Immature natural killer cell (primary cell): Measurements from ENCODE around the gene EIF4B. TPM values are rescaled to one million over a fixed set of nuclear protein-coding genes. Genes with fewer than 3 reads are reported as not detected.
A peak's percentile ranks its signal among the peaks of the same experiment; 100 is the strongest.

Source experiments
- DNase-seq, 3 donors: peaks; one replicate each; pipeline ENCODE4 v3.0.0; 2022; ENCODE audit warnings: mixed read lengths in 1 of 3
- H3K27ac Mint-ChIP-seq, 6 donors: one replicate each; pipeline ENCODE4 v1.8.0; 2020; ENCODE audit warnings: mixed read lengths in 6 of 6, mild to moderate bottlenecking in 5 of 6, inconsistent platforms in 4 of 6, moderate library complexity in 3 of 6
- H3K27me3 Mint-ChIP-seq, 3 donors: one replicate each; pipeline ENCODE4 v1.8.0; 2020 to 2021; ENCODE audit warnings: low read depth in 3 of 3, mild to moderate bottlenecking in 3 of 3, mixed read lengths in 3 of 3, moderate library complexity in 3 of 3, inconsistent platforms in 1 of 3
- H3K36me3 Mint-ChIP-seq, 3 donors: one replicate each; pipeline ENCODE4 v1.8.0; 2020; ENCODE audit warnings: mixed read lengths in 3 of 3, inconsistent platforms in 2 of 3, mild to moderate bottlenecking in 2 of 3
- H3K4me1 Mint-ChIP-seq, 2 donors: one replicate each; pipeline ENCODE4 v1.8.0; 2020; ENCODE audit warnings: inconsistent platforms in 2 of 2, mild to moderate bottlenecking in 2 of 2, mixed read lengths in 2 of 2, moderate library complexity in 1 of 2
- H3K4me3 Mint-ChIP-seq, 5 donors: one replicate each; pipeline ENCODE4 v1.8.0; 2020; ENCODE audit warnings: mild to moderate bottlenecking in 5 of 5, mixed read lengths in 5 of 5, inconsistent platforms in 3 of 5, moderate library complexity in 3 of 5
- H3K9me3 Mint-ChIP-seq, 6 donors: one replicate each; pipeline ENCODE4 v1.8.0; 2020; ENCODE audit warnings: mild to moderate bottlenecking in 6 of 6, mixed read lengths in 6 of 6, inconsistent platforms in 4 of 6, moderate library complexity in 3 of 6
- polyA plus RNA-seq, 3 donors: library from polyadenylated mRNA; unstranded; fragments of 300-500 nt; fragmentation: Illumina TruSeq; gene quantifications; one replicate each; pipeline ENCODE4 v1.2.3, GENCODE V29; 2021

EIF4B gene, protein sequence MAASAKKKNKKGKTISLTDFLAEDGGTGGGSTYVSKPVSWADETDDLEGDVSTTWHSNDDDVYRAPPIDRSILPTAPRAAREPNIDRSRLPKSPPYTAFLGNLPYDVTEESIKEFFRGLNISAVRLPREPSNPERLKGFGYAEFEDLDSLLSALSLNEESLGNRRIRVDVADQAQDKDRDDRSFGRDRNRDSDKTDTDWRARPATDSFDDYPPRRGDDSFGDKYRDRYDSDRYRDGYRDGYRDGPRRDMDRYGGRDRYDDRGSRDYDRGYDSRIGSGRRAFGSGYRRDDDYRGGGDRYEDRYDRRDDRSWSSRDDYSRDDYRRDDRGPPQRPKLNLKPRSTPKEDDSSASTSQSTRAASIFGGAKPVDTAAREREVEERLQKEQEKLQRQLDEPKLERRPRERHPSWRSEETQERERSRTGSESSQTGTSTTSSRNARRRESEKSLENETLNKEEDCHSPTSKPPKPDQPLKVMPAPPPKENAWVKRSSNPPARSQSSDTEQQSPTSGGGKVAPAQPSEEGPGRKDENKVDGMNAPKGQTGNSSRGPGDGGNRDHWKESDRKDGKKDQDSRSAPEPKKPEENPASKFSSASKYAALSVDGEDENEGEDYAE
- 10 to 100 TPM; 57.2 to 83.4 (median 69.2) TPM for polyA plus RNA-seq

DNA sequence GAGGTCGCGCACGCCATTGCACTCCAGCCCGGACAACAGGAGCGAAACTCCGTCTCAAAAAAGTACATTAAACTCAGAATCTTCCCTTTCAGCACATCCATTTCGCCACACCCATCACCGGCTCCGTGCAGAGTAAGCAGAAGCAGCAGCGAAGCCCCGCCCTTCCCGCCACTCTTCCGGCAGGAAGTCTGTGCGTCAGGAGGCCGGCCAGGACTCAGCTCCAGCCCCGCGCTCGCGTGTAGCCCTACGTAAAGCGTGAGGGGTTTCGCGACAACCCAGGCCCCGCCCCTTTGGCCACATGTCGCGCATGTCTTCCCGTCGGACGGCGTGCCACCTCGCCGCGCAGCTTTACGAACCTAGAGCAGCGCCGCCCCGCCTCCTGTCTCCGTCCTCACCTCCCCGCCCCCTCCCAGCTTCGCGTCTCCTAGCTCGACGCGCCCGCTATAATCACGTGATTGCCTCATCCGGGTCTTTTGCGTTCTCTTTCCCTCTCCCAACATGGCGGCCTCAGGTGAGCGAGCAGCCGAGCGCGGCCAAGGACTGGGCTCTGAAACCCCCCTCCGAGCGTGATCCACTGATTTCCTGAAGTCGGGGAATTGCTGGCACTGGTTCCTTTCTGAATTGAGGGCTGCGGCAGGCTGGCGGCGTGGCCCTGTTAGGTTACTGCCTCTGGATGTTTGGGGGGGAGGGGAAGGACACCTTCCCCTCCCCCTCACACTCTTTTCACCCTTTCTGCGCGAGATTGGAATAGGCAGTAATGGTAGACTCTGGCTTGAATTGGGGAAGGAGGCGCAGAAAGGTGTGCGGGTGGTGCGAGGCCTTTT lies at the start of gene EIF4B:
Gene EIF4B (plus strand): TSS at position 471 of the 824 bp plus-strand sequence. CDS start 28 bp downstream, at position 499.
- peak within 1 kb of the TSS; percentile 97 to 100 (median 98) for H3K4me3 Mint-ChIP-seq
- peaks cover 51 to 52% of the 10 kb centered on the region in 2 donors for H3K4me1 Mint-ChIP-seq
- peak within 1 kb of the TSS; percentile 97 to 99 (median 98) for H3K27ac Mint-ChIP-seq
- H3K9me3 Mint-ChIP-seq, result no peaks in the 10 kb centered on the region
- H3K27me3 Mint-ChIP-seq, result peaks cover 11 to 17% (median 16%) of the 10 kb centered on the region in 3 donors
- H3K36me3 Mint-ChIP-seq, result no peaks in the 10 kb centered on the region
- DNase-seq, result peak; percentile 99

DNA sequence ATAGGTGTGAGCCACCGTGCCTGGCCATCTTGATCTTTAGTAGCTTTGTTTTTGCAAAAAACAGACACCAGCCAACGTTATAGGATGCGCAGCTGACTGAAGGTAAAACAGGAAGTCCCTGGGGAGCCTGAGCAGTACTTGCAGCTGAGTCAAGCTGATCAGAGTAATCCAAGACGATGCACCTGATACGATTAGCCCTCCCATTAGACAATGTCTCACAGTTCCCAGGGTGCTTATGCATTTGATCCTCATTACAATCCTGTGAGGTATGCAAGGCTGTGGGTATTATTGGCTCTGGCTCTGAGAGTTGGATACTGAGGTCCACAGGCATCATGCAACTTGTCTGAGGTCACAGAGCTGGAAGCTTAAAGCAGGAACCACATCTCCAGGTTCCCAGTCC lies 49.3 kb upstream of the EIF4B start:
- no peak for DNase-seq
- Mint-ChIP-seq H3K4me1 (no peaks in the 10 kb centered on the region), H3K27ac (no peak overlapping the region), H3K9me3 (no peaks in the 10 kb centered on the region), H3K4me3 (no peak overlapping the region), H3K27me3 (peaks cover 0 to 7% (median 4%) of the 10 kb centered on the region in 3 donors), H3K36me3 (no peaks in the 10 kb centered on the region)

DNA sequence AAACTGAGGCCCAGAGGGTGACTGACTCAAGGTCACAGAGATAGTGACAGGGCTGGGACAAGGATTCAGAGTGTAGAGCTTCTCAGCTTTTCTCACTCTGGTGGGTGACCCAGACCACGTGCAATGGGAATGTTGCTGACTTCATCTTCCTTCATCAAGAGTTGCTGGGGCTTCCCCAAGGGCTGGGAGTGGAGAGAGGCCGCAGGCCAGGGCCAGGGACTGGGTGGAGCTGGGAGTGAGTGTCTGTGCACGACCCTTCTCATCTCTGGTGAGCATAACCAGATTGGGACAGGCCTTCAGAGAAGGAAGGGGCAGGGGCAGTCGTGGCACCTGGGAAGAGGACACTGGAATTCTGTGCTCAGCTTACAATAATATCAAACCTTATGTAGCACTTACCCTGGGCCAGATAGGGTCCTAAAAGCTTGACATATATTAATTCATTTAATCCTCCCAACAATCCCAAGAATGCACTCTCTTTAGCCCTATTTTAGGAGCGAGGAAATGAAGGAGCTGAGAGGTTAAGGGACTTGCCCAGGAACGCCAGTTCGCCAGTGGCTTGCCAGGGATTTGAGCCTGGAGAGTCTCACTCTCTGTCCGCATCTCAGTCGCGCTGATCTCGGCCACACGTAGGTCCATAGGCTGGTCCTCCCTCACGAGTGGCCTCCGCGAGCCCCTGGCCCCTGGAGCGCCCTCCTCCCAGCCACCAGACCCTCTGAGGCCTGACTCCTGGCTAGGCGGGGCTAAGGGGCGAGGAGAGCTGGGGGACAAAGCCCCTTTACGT lies 41.5 kb upstream of the EIF4B start:
- no peak overlapping the region for H3K27ac Mint-ChIP-seq
- DNase-seq, result no peak
- no peak overlapping the region for H3K4me3 Mint-ChIP-seq
- no peaks in the 10 kb centered on the region for H3K36me3 Mint-ChIP-seq
- H3K9me3 Mint-ChIP-seq, result no peaks in the 10 kb centered on the region
- H3K4me1 Mint-ChIP-seq, result no peaks in the 10 kb centered on the region
- H3K27me3 Mint-ChIP-seq, result peaks cover 3 to 11% (median 4%) of the 10 kb centered on the region in 3 donors

DNA sequence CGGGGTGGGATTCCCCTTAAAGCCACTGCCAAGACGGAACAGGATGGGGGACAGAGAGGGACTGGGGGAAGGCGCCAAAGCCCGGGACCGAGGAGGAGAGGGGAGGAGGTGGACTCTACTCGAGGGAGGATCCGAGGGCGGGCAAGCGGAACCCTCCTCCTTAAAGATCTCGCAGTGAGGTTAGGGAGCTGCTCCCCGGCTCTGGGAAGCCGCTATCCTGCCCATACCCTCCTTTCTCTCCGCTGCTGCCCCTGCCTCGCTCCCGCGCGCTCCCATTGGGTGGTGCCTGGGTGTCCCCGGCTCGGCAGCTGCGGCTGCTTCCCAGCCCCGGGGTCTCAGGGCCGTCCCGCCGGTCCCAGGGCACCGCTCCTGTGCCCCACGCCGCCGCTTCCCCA lies 40.9 kb upstream of the EIF4B start:
- no peaks in the 10 kb centered on the region for H3K4me1 Mint-ChIP-seq
- no peak overlapping the region for H3K27ac Mint-ChIP-seq
- no peak overlapping the region for H3K4me3 Mint-ChIP-seq
- peaks cover 3 to 10% (median 4%) of the 10 kb centered on the region in 3 donors for H3K27me3 Mint-ChIP-seq
- no peaks in the 10 kb centered on the region for H3K9me3 Mint-ChIP-seq
- H3K36me3 Mint-ChIP-seq, result no peaks in the 10 kb centered on the region
- DNase-seq, result no peak

DNA sequence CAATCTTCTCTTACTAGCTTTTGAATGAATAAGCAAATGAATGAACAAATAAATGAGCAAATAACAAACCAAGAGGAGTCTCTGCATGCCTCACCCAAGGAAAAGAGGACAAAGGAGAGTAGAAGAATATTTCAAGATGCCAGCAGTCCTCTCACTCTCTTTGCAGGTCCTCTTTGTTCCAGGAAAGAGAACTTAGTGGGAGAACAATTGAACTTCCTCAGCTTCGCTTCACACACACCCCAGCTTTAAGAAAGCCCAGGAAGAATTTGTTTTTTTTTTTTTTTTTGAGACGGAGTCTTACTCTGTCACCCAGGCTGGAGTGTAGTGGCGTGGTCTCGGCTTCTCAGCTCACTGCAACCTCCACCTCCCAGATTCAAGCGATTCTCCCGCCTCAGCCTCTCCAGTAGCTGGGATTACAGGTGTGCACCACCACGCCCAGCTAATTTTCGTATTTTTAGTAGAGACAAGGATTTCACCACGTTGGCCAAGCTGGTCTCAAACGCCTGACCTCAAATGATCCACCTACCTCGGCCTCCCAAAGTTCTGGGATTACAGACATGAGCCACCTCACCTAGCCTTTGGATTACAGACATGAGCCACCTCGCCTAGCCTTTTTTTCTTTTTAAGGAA lies 37.0 kb upstream of the EIF4B start:
- Mint-ChIP-seq H3K4me1 (no peaks in the 10 kb centered on the region), H3K4me3 (no peak overlapping the region), H3K9me3 (no peaks in the 10 kb centered on the region), H3K27me3 (peaks cover 2 to 6% (median 4%) of the 10 kb centered on the region in 3 donors), H3K36me3 (no peaks in the 10 kb centered on the region), H3K27ac (no peak overlapping the region)
- DNase-seq, result no peak

DNA sequence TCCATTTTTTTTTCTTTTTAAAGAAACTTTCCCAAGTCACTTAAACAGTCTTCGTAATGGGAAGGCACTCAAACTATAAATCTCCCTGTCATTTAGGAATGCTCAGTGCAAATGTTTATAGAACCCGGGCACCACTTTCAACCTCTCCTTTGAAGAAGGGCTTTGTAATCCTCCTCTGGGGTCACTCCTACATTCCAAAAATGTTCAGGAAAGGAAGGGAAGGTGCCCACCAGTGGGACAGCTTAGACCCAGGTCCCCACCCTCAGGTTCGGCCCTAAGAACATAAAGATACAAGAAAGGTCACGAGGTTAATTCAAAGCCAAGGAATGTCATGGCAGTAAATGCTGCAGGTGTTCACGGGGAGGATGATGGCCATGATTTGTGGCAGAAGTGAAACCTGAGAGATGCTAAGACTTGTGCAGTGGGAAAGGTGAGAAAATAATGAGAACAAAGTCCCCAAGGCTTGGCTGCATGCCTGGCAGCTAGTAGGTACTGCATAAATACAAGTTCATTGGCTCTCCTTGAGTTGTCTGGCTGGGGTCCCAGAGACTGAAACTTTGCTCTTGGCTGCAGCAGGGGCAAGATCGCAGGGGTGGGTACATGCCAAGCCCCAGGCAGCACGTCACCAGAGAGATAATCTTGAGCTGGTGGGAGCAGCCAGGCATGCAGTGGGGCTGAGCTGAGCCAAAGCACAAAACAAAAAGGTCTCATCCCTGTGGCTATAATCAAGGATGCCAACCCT lies 36.3 kb upstream of the EIF4B start:
- H3K36me3 Mint-ChIP-seq, result no peaks in the 10 kb centered on the region
- no peaks in the 10 kb centered on the region for H3K9me3 Mint-ChIP-seq
- no peak for DNase-seq
- H3K4me1 Mint-ChIP-seq, result no peaks in the 10 kb centered on the region
- no peak overlapping the region for H3K27ac Mint-ChIP-seq
- H3K4me3 Mint-ChIP-seq, result no peak overlapping the region
- peaks cover 2 to 6% (median 4%) of the 10 kb centered on the region in 3 donors for H3K27me3 Mint-ChIP-seq

DNA sequence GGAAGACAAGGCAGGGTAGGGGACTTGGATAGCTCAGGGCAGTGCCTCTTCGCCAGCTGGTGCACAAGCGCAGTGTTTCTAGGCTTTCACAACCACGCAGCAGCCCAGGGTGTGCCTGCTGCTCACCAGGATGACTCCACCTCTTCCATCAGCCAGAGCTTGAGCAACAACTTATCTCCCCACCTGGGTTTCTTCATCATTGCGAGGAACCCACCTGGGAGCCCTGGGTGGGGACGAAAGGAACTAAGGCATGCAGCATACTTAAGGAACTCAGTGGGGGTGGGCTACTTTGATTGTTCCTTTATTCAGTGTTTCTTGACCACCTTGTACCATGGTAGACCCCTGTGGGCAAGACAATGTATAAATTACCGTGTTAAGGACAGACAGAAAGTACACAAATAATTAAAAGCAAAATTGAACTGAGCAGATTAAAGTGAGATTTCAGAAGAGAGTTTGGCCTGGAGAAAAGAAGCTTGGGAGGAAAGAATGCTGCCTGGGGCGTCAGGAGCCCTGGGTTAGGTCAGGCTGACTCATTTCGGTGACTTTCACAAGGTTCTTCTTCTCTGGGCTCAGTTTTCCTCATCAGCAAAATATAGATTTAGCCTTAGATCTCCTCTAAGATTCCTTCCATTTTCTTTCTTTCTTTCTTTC lies 34.5 kb upstream of the EIF4B start:
- no peak for DNase-seq
- no peaks in the 10 kb centered on the region for H3K4me1 Mint-ChIP-seq
- peaks cover 2 to 11% (median 3%) of the 10 kb centered on the region in 3 donors for H3K27me3 Mint-ChIP-seq
- no peaks in the 10 kb centered on the region for H3K36me3 Mint-ChIP-seq
- no peak overlapping the region for H3K27ac Mint-ChIP-seq
- H3K9me3 Mint-ChIP-seq, result peaks cover 0 to 1% (median 0%) of the 10 kb centered on the region in 6 donors
- H3K4me3 Mint-ChIP-seq, result no peak overlapping the region

DNA sequence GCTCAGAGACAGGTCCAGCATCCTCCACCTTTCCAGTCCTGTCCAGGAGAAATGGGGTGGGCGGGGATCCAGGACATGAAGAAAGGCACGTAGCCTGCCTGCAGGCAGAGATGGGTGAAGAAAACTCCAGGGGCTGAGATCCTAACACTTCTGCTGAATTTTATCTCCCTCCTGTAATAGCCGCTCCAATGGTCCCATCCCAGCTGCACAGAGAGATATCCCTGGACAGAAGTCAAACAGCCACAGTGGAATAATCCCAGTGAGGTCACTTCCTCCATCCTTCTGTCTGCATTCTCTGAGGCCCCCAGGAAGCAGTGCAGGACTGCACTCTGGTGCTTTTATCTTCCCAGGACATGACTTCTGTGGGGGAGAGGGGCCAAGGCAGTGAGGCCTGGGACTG lies 31.1 kb upstream of the EIF4B start:
- Mint-ChIP-seq H3K27me3 (peaks cover 6 to 21% (median 10%) of the 10 kb centered on the region in 3 donors), H3K9me3 (peaks cover 0 to 1% (median 0%) of the 10 kb centered on the region in 6 donors), H3K4me3 (no peak overlapping the region), H3K36me3 (no peaks in the 10 kb centered on the region), H3K27ac (no peak overlapping the region), H3K4me1 (no peaks in the 10 kb centered on the region)
- no peak for DNase-seq

DNA sequence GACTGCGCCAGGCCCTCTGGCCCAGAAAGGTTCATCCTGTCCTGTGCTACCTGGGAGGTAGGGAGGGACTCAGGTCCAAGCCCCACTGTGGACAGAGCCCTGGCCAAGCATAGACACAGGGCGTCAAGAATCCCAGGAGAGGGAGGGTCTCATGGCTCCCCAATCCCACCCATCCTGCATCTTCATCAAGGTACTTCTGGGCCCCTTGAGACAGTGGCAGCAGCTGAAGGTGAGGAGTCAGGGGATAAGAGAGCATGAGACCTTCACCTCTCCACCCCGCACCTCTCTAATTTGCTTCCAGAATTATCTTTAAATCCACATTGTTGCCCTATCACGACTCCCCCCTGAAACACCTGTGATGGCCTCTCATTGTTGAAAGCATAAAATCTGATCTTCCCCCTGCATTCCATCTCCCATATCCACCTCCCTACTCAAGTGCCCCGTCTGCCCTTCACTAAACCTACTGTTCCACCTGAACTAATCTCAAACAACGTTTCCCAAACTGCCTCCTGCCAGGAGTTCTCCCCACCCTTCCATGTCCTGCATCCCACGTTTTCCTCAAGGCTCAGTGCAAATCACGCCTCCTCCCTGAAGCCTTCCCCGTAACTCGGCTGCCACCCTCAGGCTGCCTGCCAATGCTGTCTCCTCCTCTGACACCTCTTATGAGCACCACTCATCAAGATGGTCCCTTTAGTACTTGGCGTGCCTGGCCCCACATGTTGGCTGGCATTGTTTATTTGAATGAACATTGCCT lies 30.3 kb upstream of the EIF4B start:
- H3K9me3 Mint-ChIP-seq, result peaks cover 0 to 1% (median 0%) of the 10 kb centered on the region in 6 donors
- H3K36me3 Mint-ChIP-seq, result no peaks in the 10 kb centered on the region
- no peak overlapping the region for H3K4me3 Mint-ChIP-seq
- no peaks in the 10 kb centered on the region for H3K4me1 Mint-ChIP-seq
- H3K27ac Mint-ChIP-seq, result no peak overlapping the region
- H3K27me3 Mint-ChIP-seq, result peaks cover 9 to 21% (median 10%) of the 10 kb centered on the region in 3 donors
- no peak for DNase-seq

DNA sequence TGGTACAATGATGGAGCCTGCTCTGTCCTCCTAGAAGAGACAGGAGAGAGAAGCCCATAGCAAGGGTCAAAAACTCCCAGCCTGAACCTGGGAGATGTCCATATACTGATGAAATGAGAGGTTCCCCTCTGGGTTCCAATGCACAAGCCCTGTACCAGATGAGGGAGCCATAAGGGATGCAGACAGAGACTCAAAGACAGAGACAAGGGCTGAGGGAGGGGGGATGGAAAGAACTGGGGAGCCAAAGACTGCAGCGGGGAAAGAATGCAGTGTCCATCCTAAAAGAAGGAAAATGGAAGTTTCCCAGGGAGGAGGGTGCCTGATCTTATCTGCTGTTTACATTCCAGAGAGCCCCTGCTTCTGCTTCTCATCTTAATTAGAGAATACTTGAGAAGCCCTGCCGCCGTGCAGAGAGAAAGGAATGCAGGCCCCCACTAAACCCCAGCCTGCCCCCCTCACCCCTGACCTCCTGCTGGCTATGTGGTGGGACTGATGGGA lies 29.6 kb upstream of the EIF4B start:
- no peak overlapping the region for H3K27ac Mint-ChIP-seq
- H3K4me3 Mint-ChIP-seq, result no peak overlapping the region
- peaks cover 9 to 21% (median 12%) of the 10 kb centered on the region in 3 donors for H3K27me3 Mint-ChIP-seq
- no peaks in the 10 kb centered on the region for H3K36me3 Mint-ChIP-seq
- H3K9me3 Mint-ChIP-seq, result peaks cover 0 to 1% (median 0%) of the 10 kb centered on the region in 6 donors
- no peaks in the 10 kb centered on the region for H3K4me1 Mint-ChIP-seq
- no peak for DNase-seq

DNA sequence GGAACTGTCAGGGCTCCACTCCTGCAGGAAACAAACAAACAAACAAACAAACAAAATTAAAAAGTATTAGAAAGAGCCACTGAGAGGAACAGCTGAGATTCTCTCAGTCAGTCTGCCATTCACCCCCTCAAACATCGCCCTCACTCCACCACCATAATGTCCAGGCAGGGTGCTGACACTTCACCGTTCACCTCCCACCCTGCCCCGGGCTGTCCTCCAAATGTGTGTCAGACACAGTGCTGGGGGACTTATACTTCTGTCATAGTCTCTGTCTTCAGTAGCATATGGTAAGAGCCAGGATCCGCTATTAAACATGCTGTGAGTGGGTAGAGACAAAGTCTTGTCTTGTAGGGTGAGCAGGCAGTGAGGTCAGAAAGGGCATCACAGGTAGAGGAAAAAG lies 29.1 kb upstream of the EIF4B start:
- no peak overlapping the region for H3K27ac Mint-ChIP-seq
- H3K27me3 Mint-ChIP-seq, result peaks cover 7 to 21% (median 11%) of the 10 kb centered on the region in 3 donors
- no peaks in the 10 kb centered on the region for H3K4me1 Mint-ChIP-seq
- peaks cover 0 to 1% (median 0%) of the 10 kb centered on the region in 6 donors for H3K9me3 Mint-ChIP-seq
- DNase-seq, result no peak
- H3K36me3 Mint-ChIP-seq, result no peaks in the 10 kb centered on the region
- H3K4me3 Mint-ChIP-seq, result no peak overlapping the region
